HepG2 (cell line): Measurements from ENCODE around the gene SYNDIG1.

Experiments
- ETV5 ChIP-seq: IDR thresholded peaks from 2 replicates; pipeline ENCODE4 v1.6.1; 2018; ENCODE audit warnings: missing biosample characterization, missing genetic modification reagents, inconsistent platforms, borderline replicate concordance
- MEIS1 ChIP-seq: sonication (generic); formaldehyde crosslinking; IDR thresholded peaks from 2 replicates; pipeline ENCODE4 v1.9.0; 2021; ENCODE audit warnings: mild to moderate bottlenecking, missing genetic modification reagents, moderate library complexity, borderline replicate concordance
- NR1H2 ChIP-seq: sonication (generic); formaldehyde crosslinking; IDR thresholded peaks from 2 replicates; pipeline ENCODE4 v1.8.1; 2022; ENCODE audit warnings: low read depth, missing genetic modification reagents, borderline replicate concordance
- NR2F2 ChIP-seq: IDR thresholded peaks from 2 replicates; pipeline ENCODE4 v1.6.1; 2012; ENCODE audit warnings: low read depth, inconsistent platforms, borderline replicate concordance
- PHB2 ChIP-seq: fragments of 450-650 bp; IDR thresholded peaks from 2 replicates; pipeline ENCODE4 v1.6.1; 2018; ENCODE audit not compliant: partially characterized antibody
- RNF2 ChIP-seq: fragments of 450-650 bp; conservative IDR thresholded peaks from 2 replicates; pipeline ENCODE4 v1.6.1; 2016; ENCODE audit warnings: low read depth
- ZBTB14 ChIP-seq: sonication (generic); formaldehyde crosslinking; IDR thresholded peaks from 2 replicates; pipeline ENCODE4 v1.4.0; 2020; ENCODE audit warnings: missing genetic modification reagents
- ZBTB21 ChIP-seq: sonication (generic); formaldehyde crosslinking; IDR thresholded peaks from 2 replicates; pipeline ENCODE4 v1.4.0; 2020; ENCODE audit warnings: missing genetic modification reagents
- ZNF766 ChIP-seq: sonication (generic); formaldehyde crosslinking; IDR thresholded peaks from 2 replicates; pipeline ENCODE4 v1.5.0; 2020; ENCODE audit warnings: missing genetic modification reagents, borderline replicate concordance
- ZNF777 ChIP-seq: sonication (generic); formaldehyde crosslinking; IDR thresholded peaks from 2 replicates; pipeline ENCODE4 v1.4.0; 2020; ENCODE audit warnings: missing genetic modification reagents
- TF ChIP-seq, protein P1 (sequence below): sonication (generic); formaldehyde crosslinking; IDR thresholded peaks from 2 replicates; pipeline ENCODE4; 2020; ENCODE audit warnings: missing genetic modification reagents, mild to moderate bottlenecking, borderline replicate concordance
- TF ChIP-seq, protein P2 (sequence below): sonication (generic); formaldehyde crosslinking; IDR thresholded peaks from 2 replicates; pipeline ENCODE4 v1.4.0; 2020; ENCODE audit warnings: mild to moderate bottlenecking, missing genetic modification reagents, borderline replicate concordance
- TF ChIP-seq, protein P3 (sequence below): IDR thresholded peaks from 2 replicates; pipeline ENCODE4 v1.6.1; 2016

DNA sequence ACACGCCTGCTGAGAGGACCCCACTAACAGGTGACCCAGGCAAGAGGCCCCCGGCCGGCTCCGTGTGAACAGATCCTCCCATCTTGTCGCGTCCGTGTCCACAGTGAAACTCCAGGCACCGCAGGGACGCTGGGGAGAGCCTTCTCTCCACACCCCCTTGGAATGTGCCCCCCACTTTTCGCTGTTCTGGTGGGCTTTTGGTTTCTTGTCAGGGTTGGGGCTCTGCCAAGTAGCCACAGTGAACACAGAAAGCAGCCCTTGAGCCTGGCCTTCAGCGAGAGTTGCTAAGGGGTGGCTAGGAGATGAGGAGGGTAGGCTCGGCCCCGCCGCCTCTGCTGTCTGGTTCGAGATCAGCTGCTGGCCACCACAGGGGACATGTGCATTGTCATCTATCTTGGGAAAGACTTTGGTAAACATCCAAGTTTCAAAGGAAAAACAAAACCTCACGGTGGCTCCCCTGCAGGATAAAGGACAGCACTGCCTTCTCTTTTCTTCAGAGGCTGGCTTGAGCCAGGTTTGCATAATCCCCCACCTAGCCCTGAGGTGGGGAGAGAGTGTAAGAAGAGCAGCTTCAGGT is 22.7 kb downstream of the SYNDIG1 start:
- TF ChIP-seq ZNF766 (CRISPR knock-in tag) (no peak), NR2F2 (no peak), ZNF777 (CRISPR knock-in tag) (no peak), ETV5 (CRISPR knock-in tag) (no peak), PHB2 (no peak), RNF2 (no peak), ZBTB14 (CRISPR knock-in tag) (no peak), MEIS1 (CRISPR knock-in tag) (no peak), ZBTB21 (CRISPR knock-in tag) (no peak), NR1H2 (CRISPR knock-in tag) (no peak)
- TF ChIP-seq, protein P1, sequence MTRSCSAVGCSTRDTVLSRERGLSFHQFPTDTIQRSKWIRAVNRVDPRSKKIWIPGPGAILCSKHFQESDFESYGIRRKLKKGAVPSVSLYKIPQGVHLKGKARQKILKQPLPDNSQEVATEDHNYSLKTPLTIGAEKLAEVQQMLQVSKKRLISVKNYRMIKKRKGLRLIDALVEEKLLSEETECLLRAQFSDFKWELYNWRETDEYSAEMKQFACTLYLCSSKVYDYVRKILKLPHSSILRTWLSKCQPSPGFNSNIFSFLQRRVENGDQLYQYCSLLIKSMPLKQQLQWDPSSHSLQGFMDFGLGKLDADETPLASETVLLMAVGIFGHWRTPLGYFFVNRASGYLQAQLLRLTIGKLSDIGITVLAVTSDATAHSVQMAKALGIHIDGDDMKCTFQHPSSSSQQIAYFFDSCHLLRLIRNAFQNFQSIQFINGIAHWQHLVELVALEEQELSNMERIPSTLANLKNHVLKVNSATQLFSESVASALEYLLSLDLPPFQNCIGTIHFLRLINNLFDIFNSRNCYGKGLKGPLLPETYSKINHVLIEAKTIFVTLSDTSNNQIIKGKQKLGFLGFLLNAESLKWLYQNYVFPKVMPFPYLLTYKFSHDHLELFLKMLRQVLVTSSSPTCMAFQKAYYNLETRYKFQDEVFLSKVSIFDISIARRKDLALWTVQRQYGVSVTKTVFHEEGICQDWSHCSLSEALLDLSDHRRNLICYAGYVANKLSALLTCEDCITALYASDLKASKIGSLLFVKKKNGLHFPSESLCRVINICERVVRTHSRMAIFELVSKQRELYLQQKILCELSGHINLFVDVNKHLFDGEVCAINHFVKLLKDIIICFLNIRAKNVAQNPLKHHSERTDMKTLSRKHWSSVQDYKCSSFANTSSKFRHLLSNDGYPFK (CRISPR knock-in tag) = no peak
- TF ChIP-seq, protein P2, sequence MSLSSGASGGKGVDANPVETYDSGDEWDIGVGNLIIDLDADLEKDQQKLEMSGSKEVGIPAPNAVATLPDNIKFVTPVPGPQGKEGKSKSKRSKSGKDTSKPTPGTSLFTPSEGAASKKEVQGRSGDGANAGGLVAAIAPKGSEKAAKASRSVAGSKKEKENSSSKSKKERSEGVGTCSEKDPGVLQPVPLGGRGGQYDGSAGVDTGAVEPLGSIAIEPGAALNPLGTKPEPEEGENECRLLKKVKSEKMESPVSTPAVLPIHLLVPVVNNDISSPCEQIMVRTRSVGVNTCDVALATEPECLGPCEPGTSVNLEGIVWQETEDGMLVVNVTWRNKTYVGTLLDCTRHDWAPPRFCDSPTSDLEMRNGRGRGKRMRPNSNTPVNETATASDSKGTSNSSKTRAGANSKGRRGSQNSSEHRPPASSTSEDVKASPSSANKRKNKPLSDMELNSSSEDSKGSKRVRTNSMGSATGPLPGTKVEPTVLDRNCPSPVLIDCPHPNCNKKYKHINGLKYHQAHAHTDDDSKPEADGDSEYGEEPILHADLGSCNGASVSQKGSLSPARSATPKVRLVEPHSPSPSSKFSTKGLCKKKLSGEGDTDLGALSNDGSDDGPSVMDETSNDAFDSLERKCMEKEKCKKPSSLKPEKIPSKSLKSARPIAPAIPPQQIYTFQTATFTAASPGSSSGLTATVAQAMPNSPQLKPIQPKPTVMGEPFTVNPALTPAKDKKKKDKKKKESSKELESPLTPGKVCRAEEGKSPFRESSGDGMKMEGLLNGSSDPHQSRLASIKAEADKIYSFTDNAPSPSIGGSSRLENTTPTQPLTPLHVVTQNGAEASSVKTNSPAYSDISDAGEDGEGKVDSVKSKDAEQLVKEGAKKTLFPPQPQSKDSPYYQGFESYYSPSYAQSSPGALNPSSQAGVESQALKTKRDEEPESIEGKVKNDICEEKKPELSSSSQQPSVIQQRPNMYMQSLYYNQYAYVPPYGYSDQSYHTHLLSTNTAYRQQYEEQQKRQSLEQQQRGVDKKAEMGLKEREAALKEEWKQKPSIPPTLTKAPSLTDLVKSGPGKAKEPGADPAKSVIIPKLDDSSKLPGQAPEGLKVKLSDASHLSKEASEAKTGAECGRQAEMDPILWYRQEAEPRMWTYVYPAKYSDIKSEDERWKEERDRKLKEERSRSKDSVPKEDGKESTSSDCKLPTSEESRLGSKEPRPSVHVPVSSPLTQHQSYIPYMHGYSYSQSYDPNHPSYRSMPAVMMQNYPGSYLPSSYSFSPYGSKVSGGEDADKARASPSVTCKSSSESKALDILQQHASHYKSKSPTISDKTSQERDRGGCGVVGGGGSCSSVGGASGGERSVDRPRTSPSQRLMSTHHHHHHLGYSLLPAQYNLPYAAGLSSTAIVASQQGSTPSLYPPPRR (CRISPR knock-in tag) = no peak
- TF ChIP-seq, protein P3, sequence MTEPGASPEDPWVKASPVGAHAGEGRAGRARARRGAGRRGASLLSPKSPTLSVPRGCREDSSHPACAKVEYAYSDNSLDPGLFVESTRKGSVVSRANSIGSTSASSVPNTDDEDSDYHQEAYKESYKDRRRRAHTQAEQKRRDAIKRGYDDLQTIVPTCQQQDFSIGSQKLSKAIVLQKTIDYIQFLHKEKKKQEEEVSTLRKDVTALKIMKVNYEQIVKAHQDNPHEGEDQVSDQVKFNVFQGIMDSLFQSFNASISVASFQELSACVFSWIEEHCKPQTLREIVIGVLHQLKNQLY (CRISPR knock-in tag) = no peak
